Measurements from ENCODE around the gene TTC9.

- TF ChIP-seq CTCF (conservative IDR thresholded peaks at IDR 0.05; ENCODE audit: low read depth, low read length) (no peak), EZH2 (IDR thresholded peaks at IDR 0.05; ENCODE audit: borderline replicate concordance, low read depth, low read length, poor library complexity, severe bottlenecking) (no peak)
Measured at GRCh38 chr14:70643967-70644366, 2.3 kb downstream of the TTC9 start.

Measured in A673 (cell line).